ENCODE results near the gene DLL1. TPM values are rescaled to one million over a fixed set of nuclear protein-coding genes. Genes with fewer than 3 reads are reported as not detected.

The DLL1 gene
- total and polyA plus RNA-seq, 9 of the 15 experiments (the other 6 are each of a cell fraction or from before 2014, with no cell fraction given), result not detected

DNA sequence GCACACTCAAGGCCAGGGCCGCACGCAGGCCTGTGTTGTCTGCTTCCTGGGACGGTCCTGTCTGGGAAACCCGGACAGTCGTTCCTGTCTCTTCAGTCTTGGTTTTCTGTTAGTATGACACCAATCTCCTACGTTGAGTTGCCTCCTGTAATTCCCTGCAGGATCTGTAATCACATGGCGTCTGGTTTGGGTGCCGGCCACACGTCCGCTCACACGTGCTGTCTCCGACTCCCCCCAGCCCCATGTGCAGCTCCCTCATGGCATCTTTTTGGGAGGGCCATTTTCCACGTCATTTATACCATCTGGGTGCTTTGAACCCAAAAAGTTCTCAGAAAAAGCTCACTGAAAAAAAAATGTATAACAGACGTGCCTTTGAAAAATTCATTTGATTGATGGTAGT is 23.2 kb downstream of the DLL1 start (continued):
- TF ChIP-seq ZNF174 (CRISPR knock-in tag; IDR thresholded peaks at IDR 0.05), result no peak
- TF ChIP-seq PYGO2 (tag; IDR thresholded peaks at IDR 0.05), result no peak
- TF ChIP-seq TSHZ1 (CRISPR knock-in tag; IDR thresholded peaks at IDR 0.05), result no peak
- TF ChIP-seq, protein P1, sequence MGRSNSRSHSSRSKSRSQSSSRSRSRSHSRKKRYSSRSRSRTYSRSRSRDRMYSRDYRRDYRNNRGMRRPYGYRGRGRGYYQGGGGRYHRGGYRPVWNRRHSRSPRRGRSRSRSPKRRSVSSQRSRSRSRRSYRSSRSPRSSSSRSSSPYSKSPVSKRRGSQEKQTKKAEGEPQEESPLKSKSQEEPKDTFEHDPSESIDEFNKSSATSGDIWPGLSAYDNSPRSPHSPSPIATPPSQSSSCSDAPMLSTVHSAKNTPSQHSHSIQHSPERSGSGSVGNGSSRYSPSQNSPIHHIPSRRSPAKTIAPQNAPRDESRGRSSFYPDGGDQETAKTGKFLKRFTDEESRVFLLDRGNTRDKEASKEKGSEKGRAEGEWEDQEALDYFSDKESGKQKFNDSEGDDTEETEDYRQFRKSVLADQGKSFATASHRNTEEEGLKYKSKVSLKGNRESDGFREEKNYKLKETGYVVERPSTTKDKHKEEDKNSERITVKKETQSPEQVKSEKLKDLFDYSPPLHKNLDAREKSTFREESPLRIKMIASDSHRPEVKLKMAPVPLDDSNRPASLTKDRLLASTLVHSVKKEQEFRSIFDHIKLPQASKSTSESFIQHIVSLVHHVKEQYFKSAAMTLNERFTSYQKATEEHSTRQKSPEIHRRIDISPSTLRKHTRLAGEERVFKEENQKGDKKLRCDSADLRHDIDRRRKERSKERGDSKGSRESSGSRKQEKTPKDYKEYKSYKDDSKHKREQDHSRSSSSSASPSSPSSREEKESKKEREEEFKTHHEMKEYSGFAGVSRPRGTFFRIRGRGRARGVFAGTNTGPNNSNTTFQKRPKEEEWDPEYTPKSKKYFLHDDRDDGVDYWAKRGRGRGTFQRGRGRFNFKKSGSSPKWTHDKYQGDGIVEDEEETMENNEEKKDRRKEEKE (IDR thresholded peaks at IDR 0.05; ENCODE audit: borderline replicate concordance in 1 of 2, control insufficient read depth in 1 of 2, low read depth in 2 of 2, low read length in 1 of 2), result no peak
- no peak for TF ChIP-seq FOXM1 (IDR thresholded peaks at IDR 0.05; ENCODE audit: low read depth)
- no peak for TF ChIP-seq FOXM1 (CRISPR knock-in tag; IDR thresholded peaks at IDR 0.05; ENCODE audit: low read depth)
- TF ChIP-seq ZNF740 (CRISPR knock-in tag; IDR thresholded peaks at IDR 0.05), result no peak
- no peak for TF ChIP-seq ZNF740 (tag; IDR thresholded peaks at IDR 0.05)
